NCI-H1105 (cell line): Measurements from ENCODE around the gene AARS1.
"Not testable (repeated sequence)": the region's sequence is repeated elsewhere in the genome, so short reads cannot be mapped to it uniquely, and the experiment has no call there.

Source experiments
- DNase-seq: peaks from one replicate; lab custom pipeline; 2025; lab: John Stamatoyannopoulos, UW

AARS1 gene

DNA sequence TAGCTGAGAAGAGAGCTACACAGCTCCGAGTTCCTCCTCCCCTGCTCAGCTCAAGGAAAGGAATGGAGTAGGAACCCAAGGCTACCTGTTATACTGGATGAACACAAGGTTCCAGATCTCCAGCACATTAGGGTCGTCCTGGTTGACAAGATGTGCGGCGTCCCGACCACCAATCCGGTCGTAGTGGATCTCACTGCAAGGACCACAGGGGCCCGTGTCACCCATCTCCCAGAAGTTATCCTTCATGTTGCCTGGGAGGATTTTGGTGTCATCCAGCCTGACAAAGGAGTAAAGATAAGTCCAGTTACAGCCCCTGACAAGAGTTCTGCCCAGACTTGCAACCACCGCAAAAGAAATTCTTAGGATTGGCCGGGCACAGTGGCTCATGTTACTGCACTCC lies 17.6 kb downstream of the AARS1 start:
- no peak for DNase-seq

DNA sequence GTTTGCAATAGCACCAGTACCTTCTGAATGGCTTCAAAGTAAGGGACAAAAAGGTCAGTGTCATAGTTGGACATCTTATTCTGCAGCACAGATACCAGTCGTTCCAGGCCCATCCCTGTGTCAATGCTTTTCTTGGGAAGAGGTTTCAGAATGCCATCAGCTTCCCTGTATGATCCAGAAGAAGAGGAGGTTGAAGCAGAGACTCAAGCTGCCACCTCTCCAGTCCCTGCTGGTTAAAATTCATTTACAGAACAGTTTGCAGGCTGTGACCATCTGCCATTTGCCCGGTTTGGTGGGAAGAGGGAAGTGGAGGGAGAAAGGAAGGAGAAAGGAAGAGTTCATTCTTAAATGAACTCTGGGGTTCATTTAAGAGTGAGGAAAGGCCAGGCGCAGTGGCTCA lies 19.1 kb downstream of the AARS1 start:
- DNase-seq: no peak

DNA sequence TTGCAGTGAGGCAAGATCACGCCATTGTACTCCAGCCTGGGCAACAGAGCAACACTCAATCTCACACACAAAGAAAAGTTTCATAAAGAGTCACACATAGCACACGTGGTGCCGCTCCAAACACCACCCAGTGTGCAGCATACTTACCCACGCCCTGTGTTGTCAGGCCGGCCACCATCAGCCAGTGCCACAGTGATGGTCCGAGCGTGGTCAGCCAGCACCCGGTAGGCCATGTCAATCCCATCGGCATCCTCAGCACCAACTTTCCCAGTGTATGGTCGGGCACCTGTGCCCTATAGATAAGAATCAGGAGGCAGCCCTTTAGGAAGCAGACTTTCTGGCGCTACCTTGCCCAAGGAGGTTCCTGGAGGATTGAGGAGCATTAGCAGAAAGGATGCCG lies 19.8 kb downstream of the AARS1 start:
- no peak for DNase-seq

DNA sequence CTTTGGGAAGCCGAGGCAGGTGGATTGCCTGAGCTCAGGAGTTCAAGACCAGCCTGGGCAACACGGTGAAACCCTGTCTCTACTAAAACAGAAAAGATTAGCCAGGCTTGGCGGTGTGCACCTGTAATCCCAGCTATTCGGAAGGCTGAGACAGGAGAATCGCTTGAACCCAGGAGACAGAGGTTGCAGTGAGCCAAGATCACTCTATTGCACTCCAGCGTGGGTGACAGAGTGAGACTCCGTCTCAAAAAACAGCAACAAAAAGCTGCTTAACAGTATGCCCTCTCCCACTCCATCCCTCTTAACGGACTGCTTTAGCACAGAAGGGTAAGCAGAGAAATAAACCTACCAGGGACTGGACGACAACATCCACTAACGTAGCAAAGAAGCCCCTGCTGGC lies 21.4 kb downstream of the AARS1 start:
- not testable (repeated sequence) for DNase-seq

DNA sequence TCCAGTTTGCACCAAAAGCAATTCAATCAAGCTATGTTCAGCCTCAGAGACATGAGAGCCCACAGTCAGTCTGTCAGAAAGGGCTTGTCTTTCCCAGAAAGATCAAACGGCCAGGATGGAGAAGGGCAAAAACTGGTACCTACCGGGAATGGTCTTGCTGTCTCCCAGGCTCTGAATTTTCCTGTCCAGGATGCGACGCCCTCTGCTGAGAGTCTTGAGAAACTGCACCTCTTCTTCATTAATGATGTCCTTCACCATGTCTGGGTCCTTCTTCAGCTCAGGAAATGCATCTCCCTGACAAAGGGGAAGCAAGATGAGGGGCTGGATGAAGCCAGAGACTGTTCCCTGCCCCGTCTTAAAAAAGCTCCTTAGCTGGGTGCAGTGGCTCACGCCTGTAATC lies 21.8 kb downstream of the AARS1 start:
- DNase-seq: no peak

DNA sequence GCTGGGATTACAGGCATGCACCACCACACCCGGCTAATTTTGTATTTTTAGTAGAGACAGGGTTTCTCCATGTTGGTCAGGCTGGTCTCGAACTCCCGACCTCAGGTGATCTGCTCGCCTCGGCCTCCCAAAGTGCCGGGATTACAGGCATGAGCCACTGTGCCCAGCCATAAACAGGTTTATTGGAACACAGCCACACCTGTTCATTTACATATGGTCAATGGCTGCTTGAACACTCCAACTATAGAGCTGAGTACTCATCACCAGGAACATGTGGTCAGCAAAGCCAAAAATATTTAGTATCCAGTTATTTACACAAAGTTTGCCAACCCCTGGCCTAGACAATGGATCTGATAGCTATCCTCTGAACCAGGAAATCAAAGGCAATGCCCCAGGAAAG lies 29.4 kb downstream of the AARS1 start:
- DNase-seq: not testable (repeated sequence)

DNA sequence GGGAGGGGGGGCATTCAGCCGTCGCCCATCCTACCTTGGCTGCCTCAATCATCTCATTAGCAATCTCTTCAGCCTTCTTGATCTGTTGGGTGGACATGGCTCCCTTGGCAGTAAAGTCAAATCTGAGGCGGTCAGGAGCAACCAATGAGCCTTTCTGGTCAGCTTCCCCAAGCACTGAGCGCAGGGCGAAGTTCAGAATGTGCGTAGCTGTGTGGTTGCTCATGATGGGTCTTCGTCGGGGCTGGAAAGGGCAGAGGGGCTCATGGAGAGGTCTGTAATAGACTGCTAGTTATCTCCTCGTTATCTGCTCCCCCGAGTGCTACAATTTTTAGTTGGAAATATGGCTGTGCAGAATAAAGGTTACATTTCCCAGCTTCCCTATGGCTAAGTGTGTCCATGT lies 30.4 kb downstream of the AARS1 start:
- no peak for DNase-seq

DNA sequence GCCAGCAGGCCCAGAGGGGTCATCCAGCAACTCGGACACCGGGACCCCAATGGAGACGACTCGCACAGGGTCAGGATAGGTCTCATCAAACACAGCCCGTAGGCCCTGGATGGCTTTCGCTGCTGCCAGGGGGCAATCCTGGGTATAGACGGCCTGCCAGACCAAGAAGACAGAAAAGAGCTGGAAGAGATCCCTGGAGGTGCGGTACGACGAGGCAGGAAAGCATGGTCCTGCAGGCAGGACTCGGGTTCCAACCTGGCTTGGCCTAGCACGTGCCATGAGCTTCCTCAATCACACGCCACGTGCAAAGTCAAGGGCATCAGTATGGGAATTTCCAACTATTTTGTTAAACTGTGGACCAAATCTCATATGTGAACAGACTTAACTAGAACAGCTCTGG lies 31.2 kb downstream of the AARS1 start:
- no peak for DNase-seq

DNA sequence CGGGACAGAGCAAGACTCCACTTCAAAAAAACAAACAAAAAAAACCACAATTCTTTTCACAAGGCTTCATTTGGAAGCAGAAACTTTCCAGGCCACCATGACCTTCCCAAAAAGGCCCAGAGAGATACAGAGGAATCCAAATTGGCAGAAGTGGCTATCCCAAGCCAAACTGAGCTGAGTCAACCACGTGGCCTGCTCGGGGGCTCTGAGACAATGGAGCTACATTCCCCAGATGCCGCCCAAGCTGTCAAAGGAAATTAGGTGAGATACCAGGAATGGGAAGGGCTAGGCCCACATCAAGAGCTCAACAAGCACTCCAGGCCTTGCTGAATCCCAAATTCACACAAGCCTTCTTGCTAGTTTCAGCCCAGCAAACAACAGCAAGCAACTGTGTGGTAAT lies 31.9 kb downstream of the AARS1 start:
- DNase-seq: no peak

DNA sequence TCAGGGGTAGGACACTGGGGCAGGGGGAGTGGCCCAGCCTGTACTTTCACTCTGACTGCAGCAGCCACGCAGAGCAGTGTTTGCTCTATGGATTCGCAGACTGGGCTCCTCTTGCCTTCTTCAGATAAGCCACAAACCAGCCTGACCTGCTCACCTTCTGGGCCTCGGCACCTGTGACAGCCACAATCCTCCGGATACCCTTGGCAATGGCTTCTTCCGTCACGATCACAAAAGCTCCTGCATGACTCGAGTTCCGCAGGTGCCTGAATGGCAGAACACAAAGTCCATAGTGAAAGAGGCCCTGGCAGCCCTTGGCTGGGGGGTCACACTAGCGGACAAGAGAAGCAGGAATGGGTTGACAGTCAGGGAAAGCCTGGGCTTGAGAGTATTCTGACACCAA lies 33.7 kb downstream of the AARS1 start:
- no peak for DNase-seq

DNA sequence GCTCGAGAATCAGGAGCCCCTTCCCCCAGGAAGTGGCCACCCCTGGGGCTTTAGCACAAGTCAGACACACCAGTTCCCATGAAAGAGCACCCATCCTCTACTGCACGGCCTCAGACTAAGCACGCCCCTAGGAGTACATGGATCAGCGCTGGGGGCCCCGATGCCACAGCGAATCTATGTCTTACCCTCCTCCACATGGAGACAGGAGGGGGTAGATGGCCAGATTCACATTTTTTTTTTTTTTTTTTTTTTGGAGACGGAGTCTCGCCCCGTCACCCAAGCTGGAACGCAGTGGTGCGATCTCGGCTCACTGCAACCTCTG lies 34.4 kb downstream of the AARS1 start:
- no peak for DNase-seq

DNA sequence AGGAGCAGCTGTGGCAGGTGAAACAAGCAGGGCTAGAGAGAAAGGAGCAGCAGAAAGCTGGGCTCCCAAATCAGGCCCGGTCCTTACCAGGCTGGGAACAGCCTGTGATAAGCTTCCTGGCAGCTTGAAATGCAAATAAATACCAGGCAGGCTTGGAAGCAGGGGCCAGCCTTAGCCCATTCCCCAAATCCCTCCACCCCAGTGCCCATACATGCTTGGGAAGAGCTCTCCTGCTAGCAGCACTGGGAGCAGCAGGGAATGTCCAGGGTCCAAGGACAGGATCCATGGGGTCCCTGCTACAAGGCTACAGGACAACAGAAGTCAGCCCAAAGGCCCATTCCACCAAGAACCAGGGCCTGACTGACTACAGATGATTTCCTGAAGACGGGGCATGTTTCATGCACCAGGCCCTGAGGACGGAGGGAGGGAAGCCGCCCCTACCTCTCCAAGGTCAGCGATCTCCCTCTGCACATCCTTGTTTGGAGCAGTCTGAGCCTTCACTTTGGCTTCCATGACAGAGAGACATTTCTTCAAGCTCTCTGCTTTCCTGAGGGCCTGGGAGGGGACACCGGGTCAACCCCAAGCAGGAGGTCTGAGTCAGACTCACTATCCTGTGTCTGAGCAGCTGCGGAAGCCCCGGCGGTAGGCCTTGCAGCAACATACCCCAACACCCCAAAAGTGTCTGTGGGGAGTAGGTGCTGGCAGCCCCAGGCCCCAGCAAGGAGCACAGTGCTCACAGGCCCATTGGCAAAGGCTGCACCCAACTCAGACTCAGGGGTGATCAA lies 34.9 kb downstream of the AARS1 start:
- DNase-seq: no peak

DNA sequence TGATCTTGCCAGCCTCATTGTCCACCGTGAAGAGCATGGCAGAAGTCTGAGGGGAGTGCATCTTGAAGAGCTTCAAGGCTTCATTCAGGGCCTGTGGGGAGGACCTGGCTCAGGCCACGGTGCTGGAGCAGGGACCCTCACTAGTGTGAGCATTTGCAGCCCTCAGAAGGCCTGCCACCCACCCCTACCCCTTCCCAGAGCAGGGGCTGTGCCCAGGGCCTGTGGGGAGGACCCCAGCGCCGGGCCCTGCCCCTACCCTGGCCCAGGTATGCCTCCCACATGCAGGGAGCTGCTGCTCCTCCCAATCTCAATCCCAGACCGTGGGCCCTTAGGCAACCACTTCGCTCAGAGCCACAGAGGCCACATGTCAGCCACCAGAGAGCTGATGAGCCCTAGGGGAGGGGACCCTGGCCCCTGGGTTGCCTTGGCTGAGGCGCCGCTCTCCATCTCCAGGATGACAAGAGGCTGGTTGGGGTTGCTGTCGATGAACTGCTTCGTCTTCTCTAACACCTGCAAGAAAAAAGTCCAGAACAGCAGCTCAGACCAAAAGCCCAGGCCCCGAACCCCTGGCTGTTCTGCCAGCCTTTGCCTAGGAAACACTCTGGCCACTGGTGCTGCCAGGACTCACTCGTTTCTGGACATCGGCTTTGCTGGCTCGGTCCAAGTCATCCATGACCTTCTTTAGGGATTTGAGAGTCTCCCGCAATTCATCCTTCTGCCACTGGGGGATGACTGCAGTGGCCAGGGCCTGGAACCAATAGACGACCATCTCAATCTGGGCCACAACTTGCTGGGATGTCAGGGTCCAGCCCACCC lies 35.8 kb downstream of the AARS1 start:
- DNase-seq: no peak

DNA sequence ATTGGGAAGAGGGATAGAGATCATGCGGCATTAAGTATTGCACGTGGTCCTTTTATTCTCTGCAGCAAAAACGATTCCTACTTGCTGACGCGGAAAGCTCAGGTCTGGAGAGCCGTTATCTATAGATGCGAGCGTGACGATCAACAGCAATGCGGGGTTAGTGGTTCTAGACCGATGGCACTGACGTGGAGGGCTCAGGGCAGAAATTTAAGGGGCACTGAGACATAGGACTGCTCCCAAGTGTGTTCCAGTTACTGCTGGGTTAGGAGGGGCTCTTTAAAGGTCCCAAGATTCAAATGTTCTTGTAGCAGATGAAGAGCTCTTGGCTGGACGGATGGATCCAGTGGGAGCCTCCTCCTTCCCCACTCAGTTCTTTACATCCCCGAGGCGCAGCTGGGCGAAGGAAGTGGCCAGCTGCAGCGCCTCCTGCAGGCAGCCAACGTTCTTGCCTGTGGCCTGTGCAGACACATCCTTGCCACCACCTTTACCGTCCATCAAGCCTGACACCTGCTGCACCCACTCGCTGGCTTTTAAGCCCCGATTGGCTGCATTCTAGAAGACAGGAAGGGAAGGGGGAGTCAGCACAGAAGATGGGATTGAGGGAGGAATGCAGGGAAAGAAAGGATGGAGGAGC lies 36.8 kb downstream of the AARS1 start:
- DNase-seq: no peak

DNA sequence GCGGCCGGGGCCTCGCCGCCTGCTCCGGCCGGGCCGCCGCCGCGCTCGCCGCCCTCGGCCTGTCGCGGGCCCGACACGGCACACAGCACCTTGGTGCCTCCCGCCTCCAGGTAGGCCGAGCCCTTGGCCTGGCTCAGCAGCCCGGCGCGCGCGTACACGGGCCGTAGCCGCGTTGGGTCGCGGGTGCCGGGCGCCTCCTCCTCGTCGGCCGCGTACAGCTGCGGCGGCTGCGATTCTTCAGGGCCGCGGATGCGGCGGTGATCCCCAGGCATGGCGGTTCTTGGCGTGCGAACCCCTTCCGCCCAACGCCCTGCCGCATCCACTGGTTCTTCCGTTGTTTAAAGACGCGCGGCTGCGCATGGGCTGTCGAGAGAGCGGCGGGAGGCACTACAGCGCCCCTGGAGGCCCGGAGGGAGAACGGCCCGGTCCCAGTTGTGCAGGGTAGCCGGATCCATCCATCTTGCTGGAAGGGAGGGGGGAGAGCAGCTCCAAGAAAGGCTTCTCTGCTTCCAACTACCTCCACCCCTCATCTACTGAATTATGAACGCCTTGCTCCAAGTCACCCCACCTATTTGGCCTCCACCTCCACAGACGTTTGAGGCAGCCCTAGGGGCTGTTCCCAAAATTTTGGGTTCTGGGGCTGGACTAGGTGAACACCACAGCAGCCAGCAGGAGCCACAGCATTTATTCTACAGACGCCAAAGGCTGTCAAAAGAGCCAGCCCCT lies 37.5 kb downstream of the AARS1 start, which contains the start of gene EXOSC6:
Gene EXOSC6, minus strand, starts transcription at position 312 of the 726 bp plus-strand sequence. Its CDS starts 40 bp downstream, at position 272.
- DNase-seq: peak; percentile 70

DNA sequence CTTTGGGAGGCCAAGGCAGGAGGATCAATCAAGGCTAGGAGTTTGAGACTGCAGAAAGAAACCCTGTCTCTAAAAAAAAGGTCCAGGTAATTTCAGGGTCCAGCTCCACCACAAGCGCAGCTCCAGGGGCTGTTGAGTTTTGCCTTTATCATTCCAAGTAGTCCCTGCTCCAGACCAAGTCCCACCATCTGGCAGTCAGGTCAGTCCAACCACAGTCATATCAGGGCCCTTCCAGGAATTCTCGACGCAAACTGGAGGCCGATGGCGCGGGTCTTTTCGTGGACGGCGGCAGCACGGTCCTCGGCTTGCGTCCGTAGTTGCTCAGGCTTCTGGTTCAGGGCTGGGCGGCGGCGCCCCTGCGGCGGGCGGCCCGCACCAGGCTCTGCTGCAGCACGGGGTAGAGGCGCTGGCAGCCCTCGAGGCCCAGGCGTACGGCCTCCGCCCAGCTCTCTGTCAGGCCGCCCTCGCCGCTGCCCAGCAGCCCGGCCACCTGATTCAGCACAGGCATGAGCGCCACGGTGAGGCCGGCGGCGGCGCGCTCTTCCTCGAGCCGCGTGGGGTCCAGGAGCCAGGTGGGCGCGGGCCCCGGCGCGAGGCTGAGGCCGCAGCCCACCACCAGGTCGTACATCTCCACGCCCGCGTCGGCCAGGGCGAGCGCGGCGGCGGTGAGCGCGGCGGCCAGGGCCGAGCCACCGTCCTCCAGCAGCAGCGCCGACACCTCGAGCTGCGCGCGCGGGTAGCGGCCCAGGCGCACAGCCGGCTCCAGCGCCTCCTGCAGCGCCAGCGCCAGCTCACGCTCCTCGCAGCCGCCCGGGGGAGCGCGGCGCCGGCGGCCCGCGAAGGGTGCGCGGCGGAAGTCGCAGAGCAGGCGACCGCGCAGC lies 38.3 kb downstream of the AARS1 start:
- no peak for DNase-seq

DNA sequence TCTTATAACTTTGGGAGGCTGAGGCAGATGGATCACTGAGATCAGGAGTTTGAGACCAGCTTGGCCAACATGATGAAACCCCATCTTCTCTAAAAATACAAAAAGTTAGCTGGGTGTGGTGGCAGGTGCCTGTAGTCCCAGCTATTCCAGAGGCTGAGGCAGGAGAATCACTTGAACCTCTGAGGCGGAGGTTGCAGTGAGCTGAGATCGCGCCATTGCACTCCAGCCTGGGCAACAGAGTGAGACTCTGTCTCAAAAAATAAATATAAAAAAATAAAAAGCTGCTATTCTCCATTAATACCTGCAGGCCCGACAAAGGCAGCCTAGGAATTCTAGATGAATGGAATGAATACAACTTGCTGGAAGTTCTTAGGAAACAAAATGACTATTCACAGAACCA lies 39.6 kb downstream of the AARS1 start:
- DNase-seq: not testable (repeated sequence)

DNA sequence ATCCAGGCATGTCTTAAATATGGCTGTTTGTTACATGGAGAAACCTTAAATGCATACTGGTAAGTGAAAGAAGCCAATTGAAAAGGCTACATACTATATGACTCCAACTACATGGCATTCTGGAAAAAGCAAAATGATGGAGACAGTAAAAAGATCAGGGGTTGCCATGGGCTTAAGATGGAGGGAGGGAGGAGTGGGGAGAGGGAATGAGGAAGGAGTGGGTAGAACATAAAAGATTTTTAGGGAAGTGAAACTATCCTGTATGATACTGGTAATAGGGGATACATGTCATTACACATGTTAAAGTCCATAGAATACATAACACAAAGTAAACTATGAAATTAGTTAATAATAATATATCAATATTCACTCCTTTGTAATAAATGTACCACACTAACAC lies 50.5 kb downstream of the AARS1 start:
- DNase-seq: not testable (repeated sequence)

DNA sequence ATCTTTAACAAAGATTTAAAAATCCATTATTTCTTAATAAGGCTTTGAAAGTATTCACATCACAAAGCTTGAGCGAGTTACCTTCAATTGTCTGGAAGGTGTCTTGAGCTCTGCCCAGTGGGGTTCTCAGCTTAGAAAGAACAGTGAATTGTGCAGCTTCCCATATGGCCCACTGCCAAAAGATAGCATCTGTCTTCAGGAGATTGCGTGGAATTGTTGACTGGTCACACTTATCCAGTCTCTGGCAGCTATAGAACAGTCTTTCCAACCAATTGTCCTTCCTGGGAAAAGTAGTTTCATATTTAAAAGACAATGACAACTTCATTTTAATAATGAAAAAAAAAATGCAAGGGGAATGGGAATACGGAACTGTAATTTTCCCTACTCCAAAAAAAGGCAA lies 57.5 kb downstream of the AARS1 start:
- not testable (repeated sequence) for DNase-seq

DNA sequence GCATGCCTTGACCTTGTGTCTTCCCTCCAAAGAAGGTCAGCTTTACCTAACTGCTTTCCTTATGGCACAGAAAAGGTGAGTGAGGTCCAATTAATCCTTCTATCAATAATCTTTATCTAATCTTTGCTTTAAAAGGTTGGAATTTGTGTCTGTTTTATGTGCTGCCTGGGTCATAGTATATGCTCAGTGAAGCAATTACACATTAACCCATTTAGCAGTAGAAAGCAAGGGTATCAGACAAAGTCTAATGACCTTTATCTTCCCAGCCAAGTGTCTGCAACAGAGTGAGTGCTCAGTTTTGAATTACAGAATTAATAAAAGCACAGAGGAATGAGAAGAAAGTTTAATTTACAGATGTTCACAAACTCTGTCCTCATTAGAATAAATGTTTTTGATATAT lies 63.3 kb downstream of the AARS1 start:
- DNase-seq: not testable (repeated sequence)

DNA sequence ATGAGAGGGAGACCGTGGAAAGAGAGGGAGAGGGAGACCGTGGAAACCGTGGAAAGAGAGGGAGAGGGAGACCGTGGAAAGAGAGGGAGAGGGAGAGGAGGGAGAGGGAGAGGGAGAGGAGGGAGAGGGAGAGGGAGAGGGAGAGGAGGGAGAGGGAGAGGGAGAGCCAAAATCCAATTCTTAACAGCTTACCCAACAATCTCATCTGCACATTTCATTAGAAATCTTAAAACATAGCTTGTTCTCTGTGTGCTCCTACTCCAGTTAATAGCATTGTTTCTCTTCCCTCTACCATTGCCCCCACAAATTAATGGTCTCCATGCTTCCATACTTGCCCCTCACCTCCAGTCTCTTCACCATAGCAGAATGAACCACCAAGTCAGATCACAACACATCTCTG lies 63.9 kb downstream of the AARS1 start:
- not testable (repeated sequence) for DNase-seq
